Panc1 (cell line): ENCODE data around the gene C1QL2.

ENCODE experiments used
- CTCF ChIP-seq: fragments of 450-650 bp; IDR thresholded peaks from 2 replicates; pipeline ENCODE4 v1.5.1; 2017; ENCODE audit warnings: mild to moderate bottlenecking
- POLR2AphosphoS5 ChIP-seq: IDR thresholded peaks from 2 replicates; pipeline ENCODE4 v1.6.1; 2012; ENCODE audit warnings: mild to moderate bottlenecking, low read depth, low read length, moderate library complexity
- REST ChIP-seq, 2 experiments: IDR thresholded peaks; 2 replicates each; pipeline ENCODE4 v1.6.1; 2011 to 2012; ENCODE audit warnings: low read depth in 2 of 2, control low read depth in 1 of 2, low read length in 1 of 2, mild to moderate bottlenecking in 1 of 2, moderate library complexity in 1 of 2; ENCODE audit not compliant: insufficient read depth in 1 of 2
- SIN3A ChIP-seq: IDR thresholded peaks from 2 replicates; pipeline ENCODE4 v1.6.1; 2012; ENCODE audit warnings: low read depth, mild to moderate bottlenecking, low read length, moderate library complexity, borderline replicate concordance; ENCODE audit not compliant: insufficient read depth
- TCF7L2 ChIP-seq: IDR thresholded peaks from 2 replicates; pipeline ENCODE4 v1.6.1; 2011; ENCODE audit warnings: mild to moderate bottlenecking, low read depth, low read length, inconsistent platforms

GRCh38 chr2:119134775-119135174, 23.8 kb downstream of the C1QL2 start:
- TF ChIP-seq CTCF (no peak), REST (IDR thresholded peaks at IDR 0.05; ENCODE audit: insufficient read depth in 1 of 2, low read depth in 2 of 2, low read length in 1 of 2) (peak; percentile 61 to 78), SIN3A (no peak), TCF7L2 (no peak), POLR2AphosphoS5 (no peak)
